Panc1 (cell line): ENCODE results near the gene LMBR1L. TPM values are rescaled to one million over a fixed set of nuclear protein-coding genes. Genes with fewer than 3 reads are reported as not detected.
"Not testable (repeated sequence)": the region's sequence is repeated elsewhere in the genome, so short reads cannot be mapped to it uniquely, and the experiment has no call there.

Source experiments
- ATAC-seq: fragments of 200-7000 bp; cut with Tn5 transposase; 2 replicates; pipeline ENCODE4 v1.9.1; 2020; ENCODE audit warnings: mild to moderate bottlenecking, moderate library complexity
- BruUV-seq: library from RNA; stranded (reverse); fragments of 400-500 nt; replicated peaks from 2 replicates; lab custom pipeline; 2021; lab: Mats Ljungman, UMichigan
- CTCF ChIA-PET: fragments of 300-600 bp; sonication (Branson Sonifier 250); formaldehyde crosslinking; loops from one replicate; lab custom pipeline; 2022; ENCODE audit warnings: antibody characterized with exemption; lab: Charles Lee
- POLR2A ChIA-PET: fragments of 300-600 bp; sonication (Branson Sonifier 250); formaldehyde crosslinking; loops from one replicate; lab custom pipeline; 2022; ENCODE audit warnings: antibody characterized with exemption; lab: Charles Lee
- DNase-seq: peaks from one replicate; pipeline ENCODE4 v3.0.0-alpha.2; 2010; ENCODE audit warnings: low read depth, low spot score
- H3K27ac ChIP-seq: 2 replicates; pipeline ENCODE4 v1.5.1; 2011; ENCODE audit warnings: mild to moderate bottlenecking, low read length, inconsistent platforms
- H3K27me3 ChIP-seq: fragments of 200-500 bp; sonication (Bioruptor generic); 2 replicates; pipeline ENCODE4 v1.6.0; 2014; ENCODE audit warnings: low read length, inconsistent platforms; ENCODE audit not compliant: control insufficient read depth, insufficient read depth
- H3K36me3 ChIP-seq: fragments of 200-500 bp; sonication (Bioruptor generic); 2 replicates; pipeline ENCODE4 v1.5.1; 2014; ENCODE audit warnings: inconsistent platforms, mild to moderate bottlenecking, low read length, moderate library complexity; ENCODE audit not compliant: control insufficient read depth, insufficient read depth
- H3K4me1 ChIP-seq: 2 replicates; pipeline ENCODE4 v1.5.1; 2011; ENCODE audit warnings: inconsistent platforms, mild to moderate bottlenecking, low read length, moderate library complexity; ENCODE audit not compliant: control insufficient read depth, insufficient read depth
- H3K4me3 ChIP-seq, 2 experiments: 2 replicates each; pipeline ENCODE4 v1.5.1; 2011 to 2012; ENCODE audit warnings: low read depth in 2 of 2, low read length in 2 of 2, mild to moderate bottlenecking in 2 of 2, inconsistent platforms in 1 of 2, moderate library complexity in 1 of 2
- H3K9me3 ChIP-seq: fragments of 200-500 bp; sonication (Bioruptor generic); 2 replicates; pipeline ENCODE4 v1.5.1; 2014; ENCODE audit warnings: low read depth, mild to moderate bottlenecking, inconsistent platforms, low read length, moderate library complexity; ENCODE audit not compliant: control insufficient read depth, insufficient read depth
- CTCF ChIP-seq: fragments of 450-650 bp; IDR thresholded peaks from 2 replicates; pipeline ENCODE4 v1.5.1; 2017; ENCODE audit warnings: mild to moderate bottlenecking
- POLR2AphosphoS5 ChIP-seq: IDR thresholded peaks from 2 replicates; pipeline ENCODE4 v1.6.1; 2012; ENCODE audit warnings: mild to moderate bottlenecking, low read depth, low read length, moderate library complexity
- REST ChIP-seq, 2 experiments: IDR thresholded peaks; 2 replicates each; pipeline ENCODE4 v1.6.1; 2011 to 2012; ENCODE audit warnings: low read depth in 2 of 2, control low read depth in 1 of 2, low read length in 1 of 2, mild to moderate bottlenecking in 1 of 2, moderate library complexity in 1 of 2; ENCODE audit not compliant: insufficient read depth in 1 of 2
- SIN3A ChIP-seq: IDR thresholded peaks from 2 replicates; pipeline ENCODE4 v1.6.1; 2012; ENCODE audit warnings: low read depth, mild to moderate bottlenecking, low read length, moderate library complexity, borderline replicate concordance; ENCODE audit not compliant: insufficient read depth
- TCF7L2 ChIP-seq: IDR thresholded peaks from 2 replicates; pipeline ENCODE4 v1.6.1; 2011; ENCODE audit warnings: mild to moderate bottlenecking, low read depth, low read length, inconsistent platforms
- in situ Hi-C: cut with HindIII; loops from 2 replicates; pipeline ENCODE4 v1.10.0; 2016; ENCODE audit warnings: low sequenced_read_pairs, low pct_unique_long_range_greater_than_20kb
- intact Hi-C: fragments of 100-400 bp; cut with micrococcal nuclease; formaldehyde crosslinking; loops from one replicate; pipeline ENCODE4 v1.10.0; 2022; ENCODE audit not compliant: unreplicated experiment
- total RNA-seq: library from RNA; stranded (reverse); gene quantifications from one replicate; pipeline ENCODE4 v1.2.1, GENCODE V29; 2021; ENCODE audit not compliant: unreplicated experiment

LMBR1L gene
- total RNA-seq, 1 experiment from 2014 or later, result 34.4 TPM

- ATAC-seq (no peak), DNase-seq (no peak)
- ChIA-PET CTCF (interaction anchor here (0.7 kb wide), 1 partner anchor 30 kb away, joined by 3 read pairs; no protein-coding TSS in a partner anchor), POLR2A (no interaction called here)
- peaks cover 12% of the 10 kb centered on the region for H3K4me1 ChIP-seq
- BruUV-seq, result no TSS peak
- H3K27me3 ChIP-seq, result no peaks in the 10 kb centered on the region
- intact Hi-C loops, result no loop called here
- in situ Hi-C loops, result no loop called here
- H3K9me3 ChIP-seq, result no peaks in the 10 kb centered on the region
- no peak for TF ChIP-seq REST (IDR thresholded peaks at IDR 0.05; ENCODE audit: insufficient read depth in 1 of 2, low read depth in 2 of 2, low read length in 1 of 2)
- TF ChIP-seq CTCF, result no peak
- TF ChIP-seq TCF7L2, result no peak
- no peak for TF ChIP-seq POLR2AphosphoS5
- TF ChIP-seq SIN3A, result no peak
- no peak overlapping the region for H3K27ac ChIP-seq
- no peak overlapping the region for H3K4me3 ChIP-seq
- H3K36me3 ChIP-seq, result no peaks in the 10 kb centered on the region
Measured at GRCh38 chr12:49066120-49066519, 44.5 kb downstream of the LMBR1L start.

GRCh38 chr12:49064767-49065152 lies 45.9 kb downstream of the LMBR1L start:
- BruUV-seq, result no TSS peak
- DNase-seq (no peak), ATAC-seq (no peak)
- intact Hi-C loops, result loop anchor here (5.0 kb wide), 1 partner anchor 58 kb away; no protein-coding TSS in a partner anchor
- Histone ChIP-seq H3K4me3 (no peak overlapping the region), H3K27me3 (no peaks in the 10 kb centered on the region), H3K36me3 (no peaks in the 10 kb centered on the region; the same call in 1 of the 2 replicates), H3K27ac (no peak overlapping the region), H3K9me3 (no peaks in the 10 kb centered on the region), H3K4me1 (peaks cover 8% of the 10 kb centered on the region; the same call in 1 of the 2 replicates)
- ChIA-PET POLR2A (no interaction called here), CTCF (interaction anchor here (0.6 to 2.5 kb wide), 6 partner anchors 23 to 55 kb away, joined by 3 to 22 read pairs (median 7); partner anchors contain the start of gene LMBR1L)
- in situ Hi-C loops, result no loop called here
- TF ChIP-seq REST (IDR thresholded peaks at IDR 0.05; ENCODE audit: insufficient read depth in 1 of 2, low read depth in 2 of 2, low read length in 1 of 2) (no peak), CTCF (no peak), POLR2AphosphoS5 (no peak), TCF7L2 (no peak), SIN3A (no peak)

- H3K27me3 ChIP-seq, DNase-seq, H3K36me3 ChIP-seq, POLR2A ChIA-PET, H3K9me3 ChIP-seq, CTCF ChIA-PET, BruUV-seq, H3K4me3 ChIP-seq, in situ Hi-C loops, ATAC-seq: not testable (repeated sequence)
- intact Hi-C loops, result loop anchor here (5.0 kb wide), 1 partner anchor 60 kb away; no protein-coding TSS in a partner anchor
- Histone ChIP-seq H3K4me1 (peaks cover 17% of the 10 kb centered on the region), H3K27ac (peak overlapping the region; percentile 84; the same call in 1 of the 2 replicates)
Measured at GRCh38 chr12:49061916-49062315, 48.7 kb downstream of the LMBR1L start.
